NCI-H2196 treated with DMSO at 0.1 percent for 48 hours (cell line): ENCODE data around the gene JSRP1.
"Not testable (repeated sequence)": the region's sequence is repeated elsewhere in the genome, so short reads cannot be mapped to it uniquely, and the experiment has no call there.

ENCODE experiments used
- DNase-seq: peaks from one replicate; lab custom pipeline; 2025; ENCODE audit not compliant: unreplicated experiment; lab: John Stamatoyannopoulos, UW

JSRP1 gene

DNA sequence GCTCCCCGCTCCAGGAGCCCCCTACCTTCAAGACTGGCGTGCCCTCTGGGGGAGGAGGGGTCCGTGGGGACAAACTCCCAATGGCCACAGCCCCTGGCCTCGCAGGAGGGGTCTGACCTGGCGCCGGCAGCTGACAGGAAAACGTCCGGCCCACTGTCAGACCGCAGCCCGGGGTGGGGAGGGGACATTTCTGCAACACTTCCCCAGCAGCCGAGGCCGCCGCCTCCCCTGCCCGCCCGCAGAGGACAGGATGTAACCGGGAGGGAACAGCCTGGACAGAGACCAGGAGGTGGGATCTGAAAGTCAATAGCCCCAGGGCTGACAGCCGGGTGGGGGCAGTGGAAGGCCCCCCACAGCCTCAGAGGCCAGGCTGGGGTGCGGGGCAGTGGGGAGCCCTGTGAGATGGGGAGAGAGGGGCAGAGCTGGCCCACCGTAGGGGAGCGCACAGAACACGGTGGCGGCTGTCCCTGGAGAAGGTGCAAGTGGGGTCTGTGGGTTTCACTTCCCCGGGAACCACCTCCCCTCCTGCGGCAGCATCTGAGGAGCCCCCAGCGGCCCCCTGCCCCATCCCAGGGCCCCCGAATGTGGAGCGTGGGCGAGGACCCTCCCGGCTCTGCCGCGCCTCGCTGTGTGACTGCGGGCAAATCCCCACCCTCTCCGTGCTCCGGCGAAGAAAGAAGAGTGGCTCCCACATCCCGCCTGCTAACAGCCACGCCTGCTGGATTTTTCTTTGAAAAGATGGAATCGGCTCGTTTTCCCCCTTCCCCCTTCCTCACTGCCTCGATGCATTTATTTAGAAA is 26.0 kb upstream of the JSRP1 start, which contains the start of gene PEAK3:
Gene PEAK3, minus strand, starts transcription at position 114 of the 800 bp plus-strand sequence. CDS start 1,244 bp downstream, outside the sequence.
- DNase-seq, result no peak

GRCh38 chr19:2281265-2282061 is 25.2 kb upstream of the JSRP1 start:
- not testable (repeated sequence) for DNase-seq

- no peak for DNase-seq
Observed at GRCh38 chr19:2280633-2281264, 24.5 kb upstream of the JSRP1 start.

DNA sequence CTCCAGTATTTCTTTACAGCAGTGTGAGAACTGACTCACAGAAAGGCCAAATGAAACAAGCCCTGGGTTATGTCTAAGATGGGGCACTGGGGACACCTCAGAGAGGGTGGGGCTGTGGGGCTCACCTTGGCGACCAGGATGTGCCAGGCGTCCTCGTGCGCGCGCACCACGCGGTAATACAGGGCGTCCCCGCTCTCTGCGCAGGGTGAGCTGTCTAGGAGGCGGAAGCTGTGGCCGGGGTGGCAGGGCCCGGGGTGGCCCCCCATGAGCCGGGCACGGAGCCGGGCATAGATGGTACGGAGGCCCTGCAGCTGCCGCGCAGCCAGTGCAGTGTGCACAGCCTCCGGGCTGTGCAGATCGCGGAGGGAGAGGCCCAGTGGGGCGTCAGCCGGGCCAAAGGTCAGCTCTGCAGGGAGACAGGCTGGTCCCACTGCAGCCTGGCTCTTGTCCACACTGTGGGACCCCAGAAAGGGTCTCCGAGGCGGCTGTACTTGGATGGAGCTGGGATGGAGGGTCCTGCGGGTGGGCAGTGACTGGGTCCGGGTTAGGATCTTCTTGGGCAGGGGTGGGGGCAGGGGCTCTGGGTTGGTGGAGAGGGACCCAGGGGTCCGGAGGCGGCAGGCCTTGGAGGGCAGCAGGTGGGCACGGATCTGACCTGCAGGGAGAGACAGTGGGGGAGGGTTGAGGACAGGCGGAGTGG is 22.4 kb upstream of the JSRP1 start:
- no peak for DNase-seq

- DNase-seq, result no peak
Observed at GRCh38 chr19:2277138-2277537, 20.9 kb upstream of the JSRP1 start.

DNA sequence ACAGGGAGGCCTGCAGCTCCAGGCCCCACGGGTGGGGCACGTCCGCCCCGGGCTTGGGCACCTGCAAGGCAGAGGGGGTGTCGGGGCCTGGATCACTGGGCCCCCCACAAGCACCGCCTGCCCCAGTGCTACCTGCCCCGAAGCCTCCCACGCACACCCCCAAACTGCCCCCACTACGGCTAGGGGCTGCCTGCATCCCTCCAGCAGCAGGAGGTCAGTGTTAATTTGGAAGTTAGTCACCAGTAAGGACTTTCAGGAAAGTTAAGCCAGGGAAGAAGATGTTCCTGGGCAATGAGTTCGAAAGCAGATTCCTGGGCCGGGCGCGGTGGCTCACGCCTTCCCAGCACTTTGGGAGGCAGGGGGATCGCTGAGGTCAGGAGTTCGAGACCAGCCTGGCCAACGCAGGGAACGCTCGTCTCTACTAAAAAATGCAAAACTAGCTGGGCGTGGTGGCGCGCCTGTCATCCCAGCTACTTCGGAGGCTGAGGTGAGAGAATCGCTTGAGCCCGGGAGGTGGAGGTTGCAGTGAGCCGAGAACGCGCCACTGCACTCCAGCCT is 20.3 kb upstream of the JSRP1 start:
- DNase-seq, result no peak

DNA sequence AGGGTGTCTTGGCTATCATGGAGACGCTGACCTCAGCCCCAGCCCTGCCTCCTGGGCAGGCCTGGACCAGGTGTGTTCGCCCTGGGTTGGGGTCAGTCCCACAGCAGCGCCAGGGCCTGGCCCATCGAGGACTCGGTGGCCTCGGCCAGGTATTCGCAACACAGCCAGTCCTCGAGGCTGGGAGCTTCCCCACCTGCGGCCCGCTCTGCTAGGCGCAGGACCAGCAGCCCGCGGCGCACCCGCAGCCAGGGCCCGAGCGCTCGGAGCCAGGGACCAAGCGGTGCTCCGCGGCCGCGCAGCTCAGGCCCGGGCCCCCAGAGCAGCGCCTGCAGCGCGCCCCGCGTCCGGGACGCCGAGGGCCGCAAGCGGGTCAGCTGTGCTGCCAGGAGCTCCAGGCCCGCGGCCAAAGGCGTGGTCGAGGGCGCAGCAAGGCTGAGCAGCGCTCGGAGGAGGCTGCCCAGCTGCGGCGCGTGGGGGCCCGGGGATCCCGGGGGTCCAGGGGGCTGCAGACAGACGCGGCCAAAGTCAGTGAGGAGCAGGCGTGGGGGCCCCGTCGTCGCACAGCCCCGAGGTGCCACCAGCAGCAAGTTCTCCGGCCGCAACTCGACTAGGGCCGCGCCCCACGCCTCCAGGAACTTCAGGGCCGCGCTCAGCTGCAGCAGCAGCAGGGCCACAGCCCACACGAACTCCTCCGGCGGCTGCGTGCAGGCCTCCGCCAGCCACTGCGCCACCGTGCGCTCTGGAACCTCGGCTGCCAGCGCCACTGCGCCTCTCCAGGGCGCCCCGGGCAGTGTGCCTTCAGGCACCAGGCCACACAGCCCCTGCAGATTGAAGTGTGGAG is 19.6 kb upstream of the JSRP1 start:
- DNase-seq, result no peak

- DNase-seq, result peak; percentile 46
Observed at GRCh38 chr19:2274931-2275535, 18.8 kb upstream of the JSRP1 start.

DNA sequence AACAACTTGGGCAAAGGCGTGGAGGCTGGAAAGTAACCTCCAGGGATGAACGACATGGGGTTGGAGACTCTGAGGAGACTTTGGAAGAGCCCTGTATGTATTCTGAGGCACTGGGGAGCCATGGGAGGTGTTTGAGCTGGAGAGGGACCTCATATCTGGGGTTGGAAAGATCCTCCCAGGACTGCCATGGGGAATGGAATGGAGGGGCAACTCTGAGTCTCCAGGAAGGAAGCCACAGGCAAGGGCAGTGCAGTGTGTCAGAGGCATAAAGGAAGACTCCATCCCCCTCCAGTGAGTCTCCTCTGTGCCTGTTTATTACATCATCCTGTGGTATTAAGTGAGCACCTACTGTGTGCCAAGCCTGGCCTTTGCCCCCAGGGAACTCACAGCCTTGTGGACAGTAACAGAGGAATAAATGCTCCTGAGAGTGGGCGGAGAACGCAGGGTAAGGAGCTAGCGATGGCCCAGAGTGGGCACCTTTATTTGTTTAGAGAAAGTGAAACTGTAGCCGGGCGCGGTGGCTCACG is 18.0 kb upstream of the JSRP1 start:
- no peak for DNase-seq

DNA sequence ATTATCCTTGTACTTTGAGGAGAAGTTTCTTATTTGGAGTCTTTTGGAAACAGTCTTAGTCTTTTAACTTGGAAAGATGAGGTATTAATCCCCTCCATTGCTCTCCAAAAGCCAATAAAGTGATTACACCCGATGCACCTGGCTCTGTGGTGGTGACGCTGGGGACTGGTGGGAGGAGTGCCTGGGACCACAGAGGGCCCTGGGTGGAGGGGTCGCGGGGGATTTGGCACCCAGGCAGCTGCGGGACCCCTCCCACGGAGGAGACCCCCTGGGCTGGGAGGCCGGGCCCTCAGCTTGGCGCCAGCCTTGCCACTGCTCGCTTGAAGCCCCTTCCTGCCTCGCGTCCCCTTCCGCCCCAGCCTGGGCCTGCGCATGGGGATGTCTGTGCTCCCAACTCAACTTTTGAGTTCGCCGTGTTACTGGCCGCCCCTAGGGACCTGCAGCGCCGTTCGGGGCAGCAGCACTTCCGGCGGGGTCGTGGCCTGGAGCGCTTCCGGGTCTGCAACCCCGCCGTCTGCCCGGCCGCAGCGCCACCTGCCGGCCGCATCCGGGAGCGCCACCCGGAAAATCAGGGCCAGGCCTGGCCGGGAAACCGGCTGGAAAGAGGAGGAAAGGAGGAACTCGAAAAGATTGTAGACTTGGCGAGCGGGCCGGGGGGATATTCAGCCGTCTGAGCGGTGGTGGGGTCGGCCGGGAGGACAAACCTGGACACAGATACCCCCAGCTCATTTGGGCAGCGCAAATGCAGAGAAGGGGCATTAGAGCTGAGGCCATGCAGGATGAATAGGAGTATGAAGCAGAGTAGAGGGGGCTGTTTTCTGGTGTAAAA is 17.4 kb upstream of the JSRP1 start:
- DNase-seq, result peak; percentile 28

DNA sequence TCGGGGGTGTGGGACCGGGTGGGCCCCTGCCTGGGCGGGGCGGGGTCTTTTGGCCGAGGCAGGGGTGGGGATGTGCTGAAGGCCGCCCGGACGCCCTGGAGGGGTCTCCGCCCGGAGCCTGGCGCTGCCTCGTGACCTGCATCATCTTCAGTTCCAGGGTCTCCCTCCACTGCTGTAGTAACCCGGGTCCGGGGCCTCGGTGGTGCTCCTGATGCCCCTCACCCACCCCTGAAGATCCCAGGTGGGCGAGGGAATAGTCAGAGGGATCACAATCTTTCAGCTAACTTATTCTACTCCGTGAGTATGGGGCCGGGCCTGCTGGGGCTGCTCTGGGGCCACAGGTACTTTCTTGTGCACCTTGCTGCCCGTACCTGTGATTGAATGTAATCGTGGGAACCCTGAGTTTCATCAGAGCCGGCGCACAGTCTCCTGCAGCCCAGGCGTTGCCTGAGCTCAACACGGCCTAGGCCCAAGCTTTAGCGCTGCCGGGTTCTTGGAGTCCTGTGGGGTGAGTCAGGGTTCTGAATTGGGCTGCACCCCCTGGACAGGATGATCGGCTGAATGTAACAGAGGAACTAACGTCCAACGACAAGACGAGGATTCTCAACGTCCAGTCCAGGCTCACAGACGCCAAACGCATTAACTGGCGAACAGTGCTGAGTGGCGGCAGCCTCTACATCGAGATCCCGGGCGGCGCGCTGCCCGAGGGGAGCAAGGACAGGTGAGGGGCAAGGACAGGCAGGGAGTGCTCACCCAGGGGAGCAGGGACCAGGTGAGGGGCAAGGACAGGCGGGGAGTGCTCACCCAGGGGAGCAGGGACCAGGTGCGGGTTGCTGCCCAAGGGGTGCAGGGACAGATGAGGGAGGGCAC is 15.3 kb upstream of the JSRP1 start:
- no peak for DNase-seq

DNA sequence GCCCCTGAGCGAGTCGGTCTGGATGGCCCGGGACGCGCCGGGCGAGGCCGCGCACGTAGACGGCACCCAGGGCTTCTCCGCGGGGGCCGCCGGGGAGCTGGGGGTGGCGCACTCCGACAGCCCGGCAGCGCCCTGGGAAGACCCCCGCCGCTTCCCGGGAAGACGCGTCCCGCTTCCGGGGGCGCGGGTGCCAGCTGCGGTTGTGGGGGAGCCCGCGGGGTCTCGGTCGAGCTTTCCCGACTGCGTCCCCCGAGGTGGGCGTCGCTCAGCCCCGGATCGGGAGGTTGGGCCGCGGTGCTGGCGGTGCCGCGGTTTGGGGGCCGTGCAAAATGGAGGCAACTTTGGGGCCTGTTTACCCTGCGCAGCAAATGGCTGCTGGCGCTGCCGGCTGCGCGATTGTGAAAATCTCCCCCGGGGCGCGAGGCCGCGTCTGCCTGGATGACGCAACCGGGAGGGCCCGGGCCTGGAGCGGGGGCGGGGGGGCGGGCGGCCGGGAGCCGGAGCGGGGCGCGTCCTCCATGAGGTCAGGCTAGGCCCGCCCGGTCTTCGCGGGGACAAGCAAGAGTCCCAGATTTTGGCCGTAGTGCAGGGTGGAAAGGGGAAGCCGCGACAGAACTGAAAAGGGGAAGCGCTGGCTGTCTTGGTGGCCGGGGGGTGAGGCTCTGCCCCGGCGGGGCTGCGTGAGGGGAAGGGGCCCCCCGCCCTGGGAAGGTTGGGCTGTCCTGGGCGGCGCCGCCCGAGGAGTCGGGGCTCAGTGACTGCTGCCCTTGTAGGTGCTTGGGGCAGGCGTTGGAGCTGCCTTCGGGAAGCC is 14.4 kb upstream of the JSRP1 start:
- DNase-seq, result no peak

- no peak for DNase-seq
Observed at GRCh38 chr19:2270157-2270422, 13.9 kb upstream of the JSRP1 start.

DNA sequence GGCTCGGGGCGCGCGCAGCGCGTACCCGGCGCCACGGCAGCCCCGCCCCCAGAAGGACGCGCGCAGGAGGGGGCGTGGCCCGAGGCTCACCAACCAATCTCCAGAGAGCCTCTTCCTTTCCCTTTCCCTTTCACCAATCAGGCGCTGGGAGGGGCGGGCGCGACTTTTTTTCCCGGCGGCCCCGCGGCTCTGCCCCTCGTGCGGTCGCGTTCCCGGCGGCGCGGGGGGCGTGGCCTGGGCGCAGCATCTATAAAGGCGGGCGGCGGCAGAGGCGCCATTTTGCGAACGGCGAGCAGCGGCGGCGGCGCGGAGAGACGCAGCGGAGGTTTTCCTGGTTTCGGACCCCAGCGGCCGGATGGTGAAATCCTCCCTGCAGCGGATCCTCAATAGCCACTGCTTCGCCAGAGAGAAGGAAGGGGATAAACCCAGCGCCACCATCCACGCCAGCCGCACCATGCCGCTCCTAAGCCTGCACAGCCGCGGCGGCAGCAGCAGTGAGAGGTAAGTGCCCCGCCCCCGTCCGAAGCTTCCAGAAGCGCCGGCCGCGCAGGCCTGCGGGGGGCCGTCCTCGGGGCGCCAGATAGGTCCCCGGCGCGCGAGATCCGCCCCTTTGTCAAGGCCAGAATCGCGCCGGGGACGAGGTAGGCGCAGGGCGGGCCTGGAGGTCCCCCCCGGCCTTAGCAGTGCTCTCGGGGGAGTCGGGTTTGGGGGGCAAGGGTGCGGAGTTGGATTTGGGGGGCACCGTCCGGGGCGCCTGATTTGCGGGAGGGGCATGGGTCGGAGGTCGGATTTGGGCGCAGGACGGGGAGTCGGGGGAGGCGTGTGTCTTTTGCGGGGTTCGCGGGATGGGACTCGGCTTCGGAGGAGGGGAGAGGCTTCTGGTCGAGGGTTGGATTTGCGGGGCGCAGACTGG is 13.3 kb upstream of the JSRP1 start:
- peak; percentile 96 for DNase-seq

DNA sequence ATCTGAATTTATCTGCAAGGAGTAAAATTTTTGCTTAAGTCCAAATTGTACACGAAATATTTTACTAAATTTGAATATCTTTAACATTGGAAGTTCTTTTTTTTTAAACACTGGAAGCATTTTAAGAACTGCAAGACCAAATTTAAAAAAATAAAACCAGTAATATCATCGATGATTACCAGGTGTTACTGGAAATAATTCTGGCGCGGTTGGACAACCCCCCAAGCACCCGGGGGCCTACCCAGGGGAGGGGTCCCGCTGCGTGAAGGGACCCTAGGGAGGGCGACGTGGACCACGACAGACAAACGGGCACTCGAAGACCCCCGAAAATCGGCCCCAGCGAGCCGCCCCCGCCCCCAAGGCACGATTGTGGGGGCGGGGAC is 12.6 kb upstream of the JSRP1 start:
- DNase-seq, result no peak

GRCh38 chr19:2268480-2268830 is 12.2 kb upstream of the JSRP1 start:
- DNase-seq, result no peak
